ENCODE results near the gene MYL10.

- TF ChIP-seq POLR2A (IDR thresholded peaks at IDR 0.05; ENCODE audit: low read depth, low read length) (no peak), GATA2 (IDR thresholded peaks at IDR 0.05; ENCODE audit: insufficient read depth, insufficient read length, low read depth, low read length) (no peak), CTCF (IDR thresholded peaks at IDR 0.05; ENCODE audit: extremely low read depth in 1 of 2, insufficient read depth in 1 of 2, low read depth in 1 of 2, low read length in 2 of 2) (no peak), MYC (IDR thresholded peaks at IDR 0.05; ENCODE audit: low read depth, low read length) (no peak), EZH2 (IDR thresholded peaks at IDR 0.05; ENCODE audit: borderline replicate concordance, low read depth, low read length, severe bottlenecking) (no peak), POLR2AphosphoS5 (IDR thresholded peaks at IDR 0.05; ENCODE audit: insufficient read depth, low read depth, low read length) (no peak), JUN (IDR thresholded peaks at IDR 0.05; ENCODE audit: borderline replicate concordance, insufficient read depth, insufficient read length, low read depth) (no peak)
- TF ChIP-seq, protein P1, sequence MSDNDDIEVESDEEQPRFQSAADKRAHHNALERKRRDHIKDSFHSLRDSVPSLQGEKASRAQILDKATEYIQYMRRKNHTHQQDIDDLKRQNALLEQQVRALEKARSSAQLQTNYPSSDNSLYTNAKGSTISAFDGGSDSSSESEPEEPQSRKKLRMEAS (IDR thresholded peaks at IDR 0.05; ENCODE audit: insufficient read depth, insufficient read length), result no peak
Measured at GRCh38 chr7:101580596-101580995, 48.5 kb downstream of the MYL10 start.

Measured in endothelial cell of umbilical vein (primary cell).